GM18520 (cell line): ENCODE measurements around the gene NRROS.
"Not testable (repeated sequence)": the region's sequence is repeated elsewhere in the genome, so short reads cannot be mapped to it uniquely, and the experiment has no call there.

Source experiments
- ATAC-seq: cut with Tn5 transposase; IDR thresholded peaks from one replicate; pipeline ENCODE4 v1.9.1; 2021; ENCODE audit not compliant: unreplicated experiment

Gene NRROS

GRCh38 chr3:196639483-196640296, at the start of gene NRROS:
Gene NRROS, plus strand, starts transcription at chr3:196639694. Its CDS starts 14,846 bp downstream, at chr3:196654540.
- ATAC-seq: no peak

GRCh38 chr3:196590279-196590678, 49.2 kb upstream of the NRROS start:
- ATAC-seq: no peak

GRCh38 chr3:196596355-196596754, 43.1 kb upstream of the NRROS start:
- ATAC-seq: no peak

- not testable (repeated sequence) for ATAC-seq
Measured at GRCh38 chr3:196597971-196598733, 41.3 kb upstream of the NRROS start.

- ATAC-seq: no peak
Measured at GRCh38 chr3:196599734-196600128, 39.8 kb upstream of the NRROS start.

- no peak for ATAC-seq
Measured at GRCh38 chr3:196600359-196600758, 39.1 kb upstream of the NRROS start.

GRCh38 chr3:196602673-196603072, 36.8 kb upstream of the NRROS start:
- no peak for ATAC-seq

- ATAC-seq: no peak
Measured at GRCh38 chr3:196603683-196604082, 35.8 kb upstream of the NRROS start.

GRCh38 chr3:196604548-196604947, 34.9 kb upstream of the NRROS start:
- ATAC-seq: no peak

GRCh38 chr3:196608693-196609092, 30.8 kb upstream of the NRROS start:
- ATAC-seq: no peak

- peak; percentile 50 for ATAC-seq
Measured at GRCh38 chr3:196609343-196609775, 30.1 kb upstream of the NRROS start.

- no peak for ATAC-seq
Measured at GRCh38 chr3:196609805-196610515, 29.5 kb upstream of the NRROS start.

GRCh38 chr3:196611761-196612483, 27.6 kb upstream of the NRROS start:
- no peak for ATAC-seq

GRCh38 chr3:196615234-196615633, 24.3 kb upstream of the NRROS start:
- not testable (repeated sequence) for ATAC-seq

- no peak for ATAC-seq
Measured at GRCh38 chr3:196617256-196617655, 22.2 kb upstream of the NRROS start.

- no peak for ATAC-seq
Measured at GRCh38 chr3:196619223-196619622, 20.3 kb upstream of the NRROS start.

- not testable (repeated sequence) for ATAC-seq
Measured at GRCh38 chr3:196619627-196620026, 19.9 kb upstream of the NRROS start.

GRCh38 chr3:196620161-196620604, 19.3 kb upstream of the NRROS start:
- no peak for ATAC-seq

GRCh38 chr3:196620684-196621083, 18.8 kb upstream of the NRROS start:
- no peak for ATAC-seq

- ATAC-seq: no peak
Measured at GRCh38 chr3:196621611-196622010, 17.9 kb upstream of the NRROS start.
